ENCODE data around the gene CEBPG. TPM values are rescaled to one million over a fixed set of nuclear protein-coding genes. Genes with fewer than 3 reads are reported as not detected.

Gene CEBPG
- total RNA-seq, 1 donor from 2014 or later: 19.5 TPM

GRCh38 chr19:33350538-33351309 lies 22.8 kb upstream of the CEBPG start:
- peaks cover under 1% of the 10 kb centered on the region for H3K36me3 Mint-ChIP-seq
- no peak for TF ChIP-seq CTCF (IDR thresholded peaks at IDR 0.05; ENCODE audit: unreplicated experiment)
- H3K9me3 Mint-ChIP-seq: peaks cover 6% of the 10 kb centered on the region
- H3K4me1 Mint-ChIP-seq: no peaks in the 10 kb centered on the region
- DNase-seq (ENCODE audit: low spot score in 2 of 2, unreplicated experiment in 2 of 2): no peak
- H3K27ac Mint-ChIP-seq: no peak overlapping the region
- H3K27me3 Mint-ChIP-seq (ENCODE audit: low read depth): peaks cover 31% of the 10 kb centered on the region
- no peak overlapping the region for H3K4me3 Mint-ChIP-seq

- H3K36me3 Mint-ChIP-seq: peaks cover 2% of the 10 kb centered on the region
- no peak overlapping the region for H3K4me3 Mint-ChIP-seq
- no peak for DNase-seq (ENCODE audit: low spot score in 2 of 2, unreplicated experiment in 2 of 2)
- peaks cover 2% of the 10 kb centered on the region for H3K27me3 Mint-ChIP-seq (ENCODE audit: low read depth)
- TF ChIP-seq CTCF (IDR thresholded peaks at IDR 0.05; ENCODE audit: unreplicated experiment): no peak
- H3K9me3 Mint-ChIP-seq: peaks cover 12% of the 10 kb centered on the region
- peaks cover 2% of the 10 kb centered on the region for H3K4me1 Mint-ChIP-seq
- H3K27ac Mint-ChIP-seq: no peak overlapping the region
Measured at GRCh38 chr19:33355535-33355934, 18.0 kb upstream of the CEBPG start.

- Mint-ChIP-seq H3K36me3 (peaks cover 2% of the 10 kb centered on the region), H3K4me1 (peaks cover 2% of the 10 kb centered on the region), H3K9me3 (peaks cover 12% of the 10 kb centered on the region), H3K27ac (no peak overlapping the region), H3K27me3 (ENCODE audit: low read depth) (peaks cover 8% of the 10 kb centered on the region), H3K4me3 (no peak overlapping the region)
- no peak for DNase-seq (ENCODE audit: low spot score in 2 of 2, unreplicated experiment in 2 of 2)
- TF ChIP-seq CTCF (IDR thresholded peaks at IDR 0.05; ENCODE audit: unreplicated experiment): no peak
Measured at GRCh38 chr19:33357556-33357955, 16.0 kb upstream of the CEBPG start.

GRCh38 chr19:33358408-33358807 lies 15.1 kb upstream of the CEBPG start:
- TF ChIP-seq CTCF (IDR thresholded peaks at IDR 0.05; ENCODE audit: unreplicated experiment): no peak
- Mint-ChIP-seq H3K27ac (no peak overlapping the region), H3K4me1 (peaks cover 2% of the 10 kb centered on the region), H3K27me3 (ENCODE audit: low read depth) (peaks cover 9% of the 10 kb centered on the region), H3K36me3 (peaks cover 2% of the 10 kb centered on the region), H3K4me3 (no peak overlapping the region), H3K9me3 (peaks cover 12% of the 10 kb centered on the region)
- DNase-seq (ENCODE audit: low spot score in 2 of 2, unreplicated experiment in 2 of 2): no peak

GRCh38 chr19:33359581-33359980 lies 13.9 kb upstream of the CEBPG start:
- peaks cover 12% of the 10 kb centered on the region for H3K9me3 Mint-ChIP-seq
- DNase-seq (ENCODE audit: low spot score in 2 of 2, unreplicated experiment in 2 of 2): no peak
- peaks cover 2% of the 10 kb centered on the region for H3K4me1 Mint-ChIP-seq
- H3K27me3 Mint-ChIP-seq (ENCODE audit: low read depth): peaks cover 16% of the 10 kb centered on the region
- no peak for TF ChIP-seq CTCF (IDR thresholded peaks at IDR 0.05; ENCODE audit: unreplicated experiment)
- H3K27ac Mint-ChIP-seq: no peak overlapping the region
- H3K4me3 Mint-ChIP-seq: no peak overlapping the region
- H3K36me3 Mint-ChIP-seq: peaks cover 2% of the 10 kb centered on the region
